HK-2 (cell line): Measurements from ENCODE around the gene WWOX.

Source experiments
- DNase-seq: peaks from one replicate; pipeline ENCODE4 v3.0.0-alpha.2; 2018; ENCODE audit not compliant: unreplicated experiment

WWOX gene

GRCh38 chr16:78799429-78799828 is 700.0 kb downstream of the WWOX start:
- no peak for DNase-seq

- no peak for DNase-seq
Observed at GRCh38 chr16:78800523-78800922, 701.1 kb downstream of the WWOX start.

- DNase-seq = no peak
Observed at GRCh38 chr16:78804058-78804735, 704.7 kb downstream of the WWOX start.

GRCh38 chr16:78805556-78805955 is 706.1 kb downstream of the WWOX start:
- no peak for DNase-seq

- DNase-seq = no peak
Observed at GRCh38 chr16:78811247-78811646, 711.8 kb downstream of the WWOX start.

- no peak for DNase-seq
Observed at GRCh38 chr16:78812582-78812981, 713.1 kb downstream of the WWOX start.

GRCh38 chr16:78813661-78814311 is 714.3 kb downstream of the WWOX start:
- no peak for DNase-seq

- DNase-seq = no peak
Observed at GRCh38 chr16:78815713-78816112, 716.3 kb downstream of the WWOX start.

- DNase-seq = no peak
Observed at GRCh38 chr16:78816499-78817195, 717.2 kb downstream of the WWOX start.

GRCh38 chr16:78817200-78817739 is 717.8 kb downstream of the WWOX start:
- no peak for DNase-seq

GRCh38 chr16:78821335-78821734 is 721.9 kb downstream of the WWOX start:
- no peak for DNase-seq

GRCh38 chr16:78822509-78822908 is 723.1 kb downstream of the WWOX start:
- DNase-seq = no peak

- DNase-seq = no peak
Observed at GRCh38 chr16:78823027-78823426, 723.6 kb downstream of the WWOX start.

- DNase-seq = no peak
Observed at GRCh38 chr16:78829280-78829679, 729.8 kb downstream of the WWOX start.

- no peak for DNase-seq
Observed at GRCh38 chr16:78830599-78830998, 731.1 kb downstream of the WWOX start.

GRCh38 chr16:78832100-78832499 is 732.6 kb downstream of the WWOX start:
- DNase-seq = no peak

- no peak for DNase-seq
Observed at GRCh38 chr16:78836802-78837491, 737.5 kb downstream of the WWOX start.

- DNase-seq = no peak
Observed at GRCh38 chr16:78837706-78838105, 738.3 kb downstream of the WWOX start.

- DNase-seq = no peak
Observed at GRCh38 chr16:78838276-78838675, 738.8 kb downstream of the WWOX start.

- DNase-seq = no peak
Observed at GRCh38 chr16:78842950-78843349, 743.5 kb downstream of the WWOX start.

GRCh38 chr16:78843978-78844377 is 744.5 kb downstream of the WWOX start:
- DNase-seq = no peak

GRCh38 chr16:78844682-78845081 is 745.2 kb downstream of the WWOX start:
- no peak for DNase-seq
